ENCODE measurements around the gene ARHGEF18. TPM values are rescaled to one million over a fixed set of nuclear protein-coding genes. Genes with fewer than 3 reads are reported as not detected.

The ARHGEF18 gene
- total RNA-seq, 4 donors from 2014 or later = 19.9 to 58.5 (median 31.9) TPM

DNA sequence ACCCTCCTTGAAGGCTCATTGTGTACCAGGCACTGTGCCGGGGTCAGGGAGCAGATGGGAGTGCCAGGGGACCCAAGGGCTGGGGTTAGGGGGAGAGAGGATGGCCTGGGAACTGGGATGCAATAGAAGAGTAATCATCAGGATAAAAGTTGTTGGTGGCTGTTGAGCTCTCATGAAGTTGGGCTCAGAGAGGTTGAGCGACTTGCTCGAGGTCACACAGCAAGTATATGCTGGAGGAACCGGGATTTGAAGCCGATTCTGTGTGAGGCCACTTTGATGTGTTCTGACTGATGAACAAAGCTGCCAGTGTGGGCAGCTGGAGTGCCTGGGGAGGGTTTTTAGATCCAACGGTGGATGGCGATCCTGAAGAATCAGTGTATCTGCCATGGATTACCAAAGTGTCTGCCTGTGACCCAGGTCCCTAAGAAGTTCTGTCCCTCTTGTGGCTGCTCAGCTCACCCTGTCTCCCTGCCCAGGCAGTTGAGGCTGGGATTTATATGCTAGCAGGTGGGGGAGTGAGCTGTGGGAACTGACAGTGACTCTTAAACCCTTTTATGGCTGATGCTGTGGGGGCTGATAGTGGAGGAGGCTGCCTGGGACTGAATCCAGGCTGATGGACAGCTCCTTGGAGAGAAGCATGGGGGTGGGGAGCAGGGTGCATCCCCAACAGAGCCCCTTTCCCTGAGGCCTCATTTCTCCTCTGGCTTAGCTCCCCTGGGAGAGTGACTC lies 8.3 kb downstream of the ARHGEF18 start:
- Histone ChIP-seq H3K36me3 (peaks cover 0 to 9% (median 0%) of the 10 kb centered on the region in 3 donors), H3K9me3 (peaks cover 0 to 6% (median 0%) of the 10 kb centered on the region in 4 donors), H3K27me3 (no peaks in the 10 kb centered on the region), H3K4me3 (no peak overlapping the region), H3K4me1 (no peaks in the 10 kb centered on the region), H3K27ac (no peak overlapping the region)
- 86 to 87% methylated on average over 7 of the region's 7 CpGs for WGBS, 2 donors
- no peak for DNase-seq (ENCODE audit: low spot score in 2 of 2)
- TF ChIP-seq, protein P1, sequence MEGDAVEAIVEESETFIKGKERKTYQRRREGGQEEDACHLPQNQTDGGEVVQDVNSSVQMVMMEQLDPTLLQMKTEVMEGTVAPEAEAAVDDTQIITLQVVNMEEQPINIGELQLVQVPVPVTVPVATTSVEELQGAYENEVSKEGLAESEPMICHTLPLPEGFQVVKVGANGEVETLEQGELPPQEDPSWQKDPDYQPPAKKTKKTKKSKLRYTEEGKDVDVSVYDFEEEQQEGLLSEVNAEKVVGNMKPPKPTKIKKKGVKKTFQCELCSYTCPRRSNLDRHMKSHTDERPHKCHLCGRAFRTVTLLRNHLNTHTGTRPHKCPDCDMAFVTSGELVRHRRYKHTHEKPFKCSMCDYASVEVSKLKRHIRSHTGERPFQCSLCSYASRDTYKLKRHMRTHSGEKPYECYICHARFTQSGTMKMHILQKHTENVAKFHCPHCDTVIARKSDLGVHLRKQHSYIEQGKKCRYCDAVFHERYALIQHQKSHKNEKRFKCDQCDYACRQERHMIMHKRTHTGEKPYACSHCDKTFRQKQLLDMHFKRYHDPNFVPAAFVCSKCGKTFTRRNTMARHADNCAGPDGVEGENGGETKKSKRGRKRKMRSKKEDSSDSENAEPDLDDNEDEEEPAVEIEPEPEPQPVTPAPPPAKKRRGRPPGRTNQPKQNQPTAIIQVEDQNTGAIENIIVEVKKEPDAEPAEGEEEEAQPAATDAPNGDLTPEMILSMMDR (IDR thresholded peaks at IDR 0.05) = no peak
- TF ChIP-seq EP300 (IDR thresholded peaks at IDR 0.05) (no peak), POLR2A (IDR thresholded peaks at IDR 0.05) (no peak)

DNA sequence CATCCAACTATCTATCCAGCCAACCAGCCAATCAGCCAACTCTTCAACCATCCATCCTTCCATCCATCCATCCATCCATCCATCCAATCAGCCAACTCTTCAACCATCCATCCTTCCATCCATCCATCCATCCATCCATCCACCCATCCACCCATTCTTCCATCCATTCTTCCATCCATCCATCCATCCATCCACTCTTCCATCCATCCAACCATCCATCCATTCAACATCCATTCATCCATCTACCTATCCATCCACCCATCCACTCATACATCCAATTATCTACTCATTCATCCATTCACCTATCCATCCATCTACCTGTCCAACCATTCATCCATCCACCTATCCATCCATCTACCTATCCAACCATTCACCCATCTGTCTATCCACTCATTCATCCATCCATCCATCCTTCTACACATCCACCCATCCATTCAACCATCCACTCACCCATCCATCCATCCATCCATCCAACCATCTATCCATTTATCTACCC lies 9.4 kb downstream of the ARHGEF18 start:
- H3K4me1 ChIP-seq = no peaks in the 10 kb centered on the region
- no peak for TF ChIP-seq POLR2A (IDR thresholded peaks at IDR 0.05)
- TF ChIP-seq, protein P1 (IDR thresholded peaks at IDR 0.05) = no peak
- TF ChIP-seq EP300 (IDR thresholded peaks at IDR 0.05) = no peak

DNA sequence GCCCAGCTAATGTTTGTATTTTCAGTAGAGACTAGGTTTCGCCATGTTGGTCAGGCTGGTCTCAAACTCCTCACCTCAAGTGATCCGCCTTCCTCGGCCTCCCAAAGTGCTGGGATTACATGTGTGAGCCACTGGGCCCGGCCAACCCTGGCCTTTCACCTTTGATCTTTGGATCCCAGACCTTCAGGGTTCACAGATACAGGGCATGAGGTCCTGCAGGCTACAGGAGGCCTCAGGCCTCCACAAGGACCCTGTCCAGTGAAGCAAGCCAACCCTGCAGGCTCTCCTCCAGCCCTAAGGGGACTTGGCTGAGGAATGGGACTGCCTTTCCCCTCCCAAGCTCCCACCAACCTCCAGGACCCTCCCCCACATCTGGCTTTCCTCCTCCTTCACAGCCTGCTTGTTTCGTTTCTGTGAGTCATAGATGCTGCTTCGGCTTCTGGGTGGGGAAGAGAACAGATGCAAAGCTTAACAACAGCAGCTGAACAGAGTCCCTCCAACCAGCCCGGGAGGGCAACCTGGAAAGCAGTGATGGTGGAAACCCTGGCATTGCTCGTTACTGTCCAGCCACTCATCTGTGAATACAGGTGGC lies 11.8 kb downstream of the ARHGEF18 start:
- Histone ChIP-seq H3K9me3 (peaks cover 0 to under 1% (median 0%) of the 10 kb centered on the region in 4 donors), H3K4me3 (no peak overlapping the region), H3K4me1 (no peaks in the 10 kb centered on the region), H3K36me3 (peaks cover 0 to 9% (median 0%) of the 10 kb centered on the region in 3 donors), H3K27ac (no peak overlapping the region), H3K27me3 (no peaks in the 10 kb centered on the region)
- no peak for DNase-seq (ENCODE audit: low spot score in 2 of 2)
- TF ChIP-seq POLR2A (IDR thresholded peaks at IDR 0.05) (no peak), EP300 (IDR thresholded peaks at IDR 0.05) (no peak)
- TF ChIP-seq, protein P1 (IDR thresholded peaks at IDR 0.05) = no peak
- 72 to 81% methylated on average over 8 of the region's 8 CpGs for WGBS, 2 donors

More for the DNA sequence above, 9.4 kb downstream of the ARHGEF18 start:
- DNase-seq (ENCODE audit: low spot score in 2 of 2) = no peak
- Histone ChIP-seq H3K27ac (no peak overlapping the region), H3K4me3 (no peak overlapping the region), H3K27me3 (no peaks in the 10 kb centered on the region), H3K9me3 (peaks cover 0 to 4% (median 0%) of the 10 kb centered on the region in 4 donors), H3K36me3 (peaks cover 0 to 9% (median 0%) of the 10 kb centered on the region in 3 donors)

DNA sequence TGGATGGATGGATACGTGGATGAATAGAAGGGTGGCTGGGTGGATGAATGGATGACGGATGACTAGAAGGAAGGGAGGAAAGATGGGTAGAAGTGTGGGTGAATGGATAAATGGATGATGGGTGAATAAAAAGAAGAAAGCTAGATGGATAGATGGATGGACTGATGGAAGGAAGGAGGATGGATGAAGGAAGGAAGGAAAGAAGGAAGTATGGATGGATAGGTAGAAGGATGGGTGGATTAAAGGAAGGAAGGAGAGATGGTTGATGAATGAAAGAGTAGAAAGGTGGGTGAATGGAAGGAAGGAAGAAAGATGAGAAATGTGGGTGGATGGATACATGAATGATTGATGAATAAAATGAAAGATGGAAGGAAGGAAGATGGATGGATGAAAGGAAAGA lies 14.5 kb downstream of the ARHGEF18 start:
- 90 to 91% methylated on average over 2 of the region's 2 CpGs for WGBS, 2 donors

More for the DNA sequence above, 14.5 kb downstream of the ARHGEF18 start:
- no peak for DNase-seq (ENCODE audit: low spot score in 2 of 2)
- Histone ChIP-seq H3K27ac (no peak overlapping the region), H3K4me3 (no peak overlapping the region), H3K27me3 (no peaks in the 10 kb centered on the region), H3K4me1 (no peaks in the 10 kb centered on the region), H3K9me3 (no peaks in the 10 kb centered on the region), H3K36me3 (peaks cover 0 to 9% (median 0%) of the 10 kb centered on the region in 3 donors)
- TF ChIP-seq EP300 (IDR thresholded peaks at IDR 0.05) = no peak
- TF ChIP-seq, protein P1 (IDR thresholded peaks at IDR 0.05) = no peak
- TF ChIP-seq POLR2A (IDR thresholded peaks at IDR 0.05) = no peak
